CD4-positive, alpha-beta T cell treated with Interleukin-4 for 1 hour (primary cell): ENCODE data around the gene STYXL2.
A peak's percentile ranks its signal among the peaks of the same experiment; 100 is the strongest.

Experiments
- DNase-seq, 2 donors: peaks; one replicate each; pipeline ENCODE4 v3.0.0-alpha.2; 2020 to 2022

The STYXL2 gene

GRCh38 chr1:167111868-167112709 is 18.2 kb downstream of the STYXL2 start:
- no peak for DNase-seq

- DNase-seq: no peak
Observed at GRCh38 chr1:167114725-167115124, 20.9 kb downstream of the STYXL2 start.

- DNase-seq: no peak
Observed at GRCh38 chr1:167115655-167116054, 21.8 kb downstream of the STYXL2 start.

- no peak for DNase-seq
Observed at GRCh38 chr1:167116174-167116573, 22.3 kb downstream of the STYXL2 start.

GRCh38 chr1:167117225-167117624 is 23.4 kb downstream of the STYXL2 start:
- DNase-seq: no peak

- DNase-seq: no peak
Observed at GRCh38 chr1:167118188-167118587, 24.3 kb downstream of the STYXL2 start.

- no peak for DNase-seq
Observed at GRCh38 chr1:167119696-167120095, 25.8 kb downstream of the STYXL2 start.

GRCh38 chr1:167120899-167121298 is 27.0 kb downstream of the STYXL2 start:
- DNase-seq: peak in 1 of 2 donors; percentile 19

GRCh38 chr1:167121375-167122120 is 27.7 kb downstream of the STYXL2 start:
- peak; percentile 20 to 39 for DNase-seq

- no peak for DNase-seq
Observed at GRCh38 chr1:167122121-167122480, 28.2 kb downstream of the STYXL2 start.

- DNase-seq: no peak
Observed at GRCh38 chr1:167122568-167122967, 28.7 kb downstream of the STYXL2 start.

- no peak for DNase-seq
Observed at GRCh38 chr1:167126317-167126716, 32.4 kb downstream of the STYXL2 start.

- no peak for DNase-seq
Observed at GRCh38 chr1:167126811-167127210, 32.9 kb downstream of the STYXL2 start.

- no peak for DNase-seq
Observed at GRCh38 chr1:167127236-167127635, 33.4 kb downstream of the STYXL2 start.

- no peak for DNase-seq
Observed at GRCh38 chr1:167127661-167128060, 33.8 kb downstream of the STYXL2 start.

- peak in 1 of 2 donors; percentile 19 for DNase-seq
Observed at GRCh38 chr1:167128261-167129227, 34.7 kb downstream of the STYXL2 start.

- no peak for DNase-seq
Observed at GRCh38 chr1:167130829-167131510, 37.1 kb downstream of the STYXL2 start.

- no peak for DNase-seq
Observed at GRCh38 chr1:167132301-167133010, 38.6 kb downstream of the STYXL2 start.

GRCh38 chr1:167135281-167135840 is 41.5 kb downstream of the STYXL2 start:
- DNase-seq: no peak

- no peak for DNase-seq
Observed at GRCh38 chr1:167136191-167136614, 42.3 kb downstream of the STYXL2 start.

GRCh38 chr1:167136806-167137205 is 42.9 kb downstream of the STYXL2 start:
- no peak for DNase-seq
